HCT116 (cell line): ENCODE measurements around the gene ARHGAP23.

Source experiments
- CEBPB ChIP-seq: IDR thresholded peaks from 2 replicates; pipeline ENCODE4 v1.6.1; 2012; ENCODE audit warnings: low read depth
- EZH2 ChIP-seq: fragments of 200-600 bp; sonication (generic); IDR thresholded peaks from 2 replicates; pipeline ENCODE4 v1.6.1; 2017; ENCODE audit warnings: antibody characterized with exemption, mixed run types
- MAX ChIP-seq: IDR thresholded peaks from 2 replicates; pipeline ENCODE4 v1.6.1; 2012
- POLR2A ChIP-seq: IDR thresholded peaks from 2 replicates; pipeline ENCODE4 v1.7.0; 2011; ENCODE audit warnings: borderline replicate concordance; ENCODE audit not compliant: insufficient read depth, insufficient read length; ENCODE audit errors: extremely low read depth
- POLR2AphosphoS5 ChIP-seq: IDR thresholded peaks from 2 replicates; pipeline ENCODE4 v1.6.1; 2011; ENCODE audit warnings: mild to moderate bottlenecking, low read depth, low read length, moderate library complexity
- SRF ChIP-seq: IDR thresholded peaks from 2 replicates; pipeline ENCODE4 v1.6.1; 2012; ENCODE audit warnings: low read depth
- YY1 ChIP-seq: IDR thresholded peaks from 2 replicates; pipeline ENCODE4 v1.6.1; 2011; ENCODE audit warnings: low read length, low read depth, moderate library complexity, mild to moderate bottlenecking; ENCODE audit not compliant: insufficient replicate concordance; ENCODE audit errors: extremely low read depth
- TF ChIP-seq, protein P1 (sequence below), 3 experiments: fragments of 200-600 bp in 1 of 3; sonication (generic) in 1 of 3; IDR thresholded peaks in 2 of 3; conservative IDR thresholded peaks in 1 of 3; 2 replicates each; pipeline ENCODE4 v1.5.1; 2012 to 2017; ENCODE audit warnings: low read depth in 2 of 3, low read length in 2 of 3, antibody characterized with exemption in 1 of 3, borderline replicate concordance in 1 of 3, control low read depth in 1 of 3, mild to moderate bottlenecking in 1 of 3, mixed read lengths in 1 of 3, mixed run types in 1 of 3, moderate library complexity in 1 of 3; ENCODE audit not compliant: insufficient read depth in 1 of 3

- TF ChIP-seq, protein P1, sequence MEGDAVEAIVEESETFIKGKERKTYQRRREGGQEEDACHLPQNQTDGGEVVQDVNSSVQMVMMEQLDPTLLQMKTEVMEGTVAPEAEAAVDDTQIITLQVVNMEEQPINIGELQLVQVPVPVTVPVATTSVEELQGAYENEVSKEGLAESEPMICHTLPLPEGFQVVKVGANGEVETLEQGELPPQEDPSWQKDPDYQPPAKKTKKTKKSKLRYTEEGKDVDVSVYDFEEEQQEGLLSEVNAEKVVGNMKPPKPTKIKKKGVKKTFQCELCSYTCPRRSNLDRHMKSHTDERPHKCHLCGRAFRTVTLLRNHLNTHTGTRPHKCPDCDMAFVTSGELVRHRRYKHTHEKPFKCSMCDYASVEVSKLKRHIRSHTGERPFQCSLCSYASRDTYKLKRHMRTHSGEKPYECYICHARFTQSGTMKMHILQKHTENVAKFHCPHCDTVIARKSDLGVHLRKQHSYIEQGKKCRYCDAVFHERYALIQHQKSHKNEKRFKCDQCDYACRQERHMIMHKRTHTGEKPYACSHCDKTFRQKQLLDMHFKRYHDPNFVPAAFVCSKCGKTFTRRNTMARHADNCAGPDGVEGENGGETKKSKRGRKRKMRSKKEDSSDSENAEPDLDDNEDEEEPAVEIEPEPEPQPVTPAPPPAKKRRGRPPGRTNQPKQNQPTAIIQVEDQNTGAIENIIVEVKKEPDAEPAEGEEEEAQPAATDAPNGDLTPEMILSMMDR (IDR thresholded peaks at IDR 0.05 in 2 of 3, conservative IDR thresholded peaks at IDR 0.05 in 1 of 3; ENCODE audit: borderline replicate concordance in 1 of 3, insufficient read depth in 1 of 3, low read depth in 2 of 3, low read length in 2 of 3) = no peak
- TF ChIP-seq CEBPB (no peak), MAX (no peak), YY1 (no peak), POLR2AphosphoS5 (no peak), POLR2A (no peak), SRF (no peak), EZH2 (no peak)
Observed at GRCh38 chr17:38405654-38406053, 22.6 kb upstream of the ARHGAP23 start.
